HepG2 (cell line): ENCODE results near the gene GNRHR. TPM values are rescaled to one million over a fixed set of nuclear protein-coding genes. Genes with fewer than 3 reads are reported as not detected.

ENCODE experiments used
- ATAC-seq: fragments of 200-7000 bp; cut with Tn5 transposase; 3 replicates; pipeline ENCODE4 v1.9.1; 2020; ENCODE audit warnings: mild to moderate bottlenecking, moderate library complexity
- BruUV-seq: library from RNA; stranded (reverse); fragments of 400-500 nt; replicated peaks from 2 replicates; lab custom pipeline; 2021; lab: Mats Ljungman, UMichigan
- CTCF ChIA-PET: fragments of 300-600 bp; formaldehyde crosslinking; extraction: SDS; loops from one replicate; lab custom pipeline; 2021; ENCODE audit warnings: low total read pairs, inconsistent platforms, low intra/inter-chr PET ratio; lab: Yijun Ruan, JAX
- POLR2A ChIA-PET: fragments of 350-600 bp; sonication (Branson Sonifier 250); formaldehyde crosslinking; loops from one replicate; lab custom pipeline; 2020; ENCODE audit warnings: antibody characterized with exemption, inconsistent platforms; lab: Yijun Ruan, JAX
- DNase-seq: peaks from one replicate; pipeline ENCODE4 v3.0.0-alpha.2; 2015; ENCODE audit warnings: low spot score
- FAIRE-seq: peaks from 3 replicates; lab custom pipeline; 2011; peaks lifted over from hg19 to GRCh38; lab: Jason Lieb, UNC
- H2AFZ ChIP-seq: one replicate; pipeline ENCODE4 v1.6.1; 2011; ENCODE audit warnings: low read length, inconsistent platforms
- H3K27ac ChIP-seq: fragments of 300-600 bp; 3 replicates; pipeline ENCODE4 v1.8.0; 2011; ENCODE audit warnings: mixed run types, mild to moderate bottlenecking, mixed read lengths, low read length, inconsistent platforms; ENCODE audit not compliant: insufficient read depth; ENCODE audit errors: extremely low read length
- H3K27me3 ChIP-seq, 2 experiments: fragments of 200-600 bp in 1 of 2; 2 replicates in 1 of 2; 3 replicates in 1 of 2; pipeline versions ENCODE4 v1.6.0 to v1.8.0; 2011; ENCODE audit warnings: low read length in 2 of 2, mild to moderate bottlenecking in 2 of 2, moderate library complexity in 2 of 2, inconsistent platforms in 1 of 2; ENCODE audit not compliant: insufficient read depth in 2 of 2, control insufficient read depth in 1 of 2
- H3K36me3 ChIP-seq, 2 experiments: fragments of 200-600 bp in 1 of 2; replicated peaks in 1 of 2; 2 replicates in 1 of 2; 3 replicates in 1 of 2; pipeline versions ENCODE4 v1.5.1 to v1.8.0; 2011; ENCODE audit warnings: low read length in 2 of 2, inconsistent platforms in 1 of 2; ENCODE audit not compliant: insufficient read depth in 2 of 2, control insufficient read depth in 1 of 2
- H3K4me1 ChIP-seq: 2 replicates; pipeline ENCODE4 v1.5.1; 2012; ENCODE audit warnings: low read length, inconsistent platforms; ENCODE audit not compliant: insufficient read depth
- H3K4me2 ChIP-seq: 2 replicates; pipeline ENCODE4 v1.6.0; 2011; ENCODE audit warnings: low read depth, low read length, inconsistent platforms
- H3K4me3 ChIP-seq, 3 experiments: fragments of 200-600 bp in 1 of 3; sonication (generic), shearing (Covaris generic) in 1 of 3; replicated peaks in 1 of 3; 2 replicates each; pipeline ENCODE4 v1.5.1; 2011 to 2016; ENCODE audit warnings: low read length in 3 of 3, inconsistent platforms in 2 of 3, low read depth in 2 of 3, mild to moderate bottlenecking in 2 of 3, control low read depth in 1 of 3, mixed read lengths in 1 of 3; ENCODE audit not compliant: insufficient read depth in 1 of 3
- H3K79me2 ChIP-seq: one replicate; pipeline ENCODE4 v1.6.1; 2011; ENCODE audit warnings: low read length, inconsistent platforms; ENCODE audit not compliant: insufficient read depth
- H3K9ac ChIP-seq: 2 replicates; pipeline ENCODE4 v1.6.0; 2011; ENCODE audit warnings: mild to moderate bottlenecking, low read depth, low read length, inconsistent platforms; ENCODE audit not compliant: insufficient read depth
- H3K9me3 ChIP-seq: 2 replicates; pipeline ENCODE4 v1.5.1; 2012; ENCODE audit warnings: mild to moderate bottlenecking, low read length
- H4K20me1 ChIP-seq: 2 replicates; pipeline ENCODE4 v1.6.0; 2011; ENCODE audit warnings: inconsistent platforms, mild to moderate bottlenecking, low read length, moderate library complexity; ENCODE audit not compliant: insufficient read depth
- HNRNPK ChIP-seq: fragments of 200-400 bp; formaldehyde crosslinking; IDR thresholded peaks from 2 replicates; pipeline ENCODE4 v1.6.1; 2018; ENCODE audit warnings: low read length, low read depth, moderate library complexity, mild to moderate bottlenecking; ENCODE audit not compliant: poor library complexity, severe bottlenecking
- NCOA5 ChIP-seq: sonication (generic); formaldehyde crosslinking; IDR thresholded peaks from 2 replicates; pipeline ENCODE4 v1.4.0; 2020; ENCODE audit warnings: missing genetic modification reagents
- PHF21A ChIP-seq: sonication (generic); formaldehyde crosslinking; IDR thresholded peaks from 2 replicates; pipeline ENCODE4 v1.5.0; 2020; ENCODE audit warnings: mild to moderate bottlenecking, missing genetic modification reagents
- SYNCRIP ChIP-seq: fragments of 200-400 bp; formaldehyde crosslinking; IDR thresholded peaks from 2 replicates; pipeline ENCODE4 v1.6.1; 2018; ENCODE audit warnings: mild to moderate bottlenecking, low read depth, low read length; ENCODE audit not compliant: insufficient read depth
- YEATS4 ChIP-seq: sonication (generic); formaldehyde crosslinking; IDR thresholded peaks from 2 replicates; pipeline ENCODE4 v1.4.0; 2020; ENCODE audit warnings: missing genetic modification reagents, borderline replicate concordance
- ZNF562 ChIP-seq: sonication (generic); formaldehyde crosslinking; IDR thresholded peaks from 2 replicates; pipeline ENCODE4 v1.8.0; 2022; ENCODE audit warnings: missing genetic modification reagents, borderline replicate concordance
- WGBS: methylation state at CpG from one replicate; pipeline ENCODE4 v1.1.6; 2017; ENCODE audit warnings: low lambda C conversion rate; 5-methylcytosine and 5-hydroxymethylcytosine counted together
- in situ Hi-C: cut with HindIII; loops from 2 replicates; pipeline ENCODE4 v1.10.0; 2017; ENCODE audit warnings: low pct_unique_long_range_greater_than_20kb; ENCODE audit not compliant: extremely low pct_ligation_motif_present
- intact Hi-C: fragments of 100-400 bp; cut with micrococcal nuclease; formaldehyde crosslinking; loops from one replicate; pipeline ENCODE4 v1.10.0; 2022; ENCODE audit not compliant: unreplicated experiment
- polyA plus RNA-seq, 8 experiments: library from polyadenylated mRNA; depleted of rRNA in 3 of 8; stranded (reverse) in 7 of 8; unstranded in 1 of 8; fragments of >200 nt; fragmentation: Illumina TruSeq in 4 of 8; extraction: Trizol in 4 of 8; gene quantifications; 2 replicates each; pipeline versions ENCODE4 v1.2.1 to v1.2.3, GENCODE V29; 2011 to 2016; ENCODE audit warnings: low read depth in 4 of 8, missing spikeins in 1 of 8, mixed read lengths in 1 of 8; ENCODE audit not compliant: insufficient read depth in 1 of 8
- total RNA-seq, 5 experiments: library from RNA; depleted of rRNA; stranded (reverse); fragments of >200 nt; fragmentation: Illumina TruSeq; extraction: Trizol; gene quantifications; 2 replicates each; pipeline ENCODE4 v1.2.3, GENCODE V29; 2016; ENCODE audit warnings: low read depth in 1 of 5
- TF ChIP-seq, protein P1 (sequence below): sonication (generic); formaldehyde crosslinking; IDR thresholded peaks from 2 replicates; pipeline ENCODE4 v1.4.0; 2020; ENCODE audit warnings: missing genetic modification reagents
- TF ChIP-seq, protein P2 (sequence below): sonication (generic); formaldehyde crosslinking; IDR thresholded peaks from 2 replicates; pipeline ENCODE4 v1.8.1; 2023; ENCODE audit warnings: mild to moderate bottlenecking, missing genetic modification reagents
- TF ChIP-seq, protein P3 (sequence below): sonication (generic); formaldehyde crosslinking; IDR thresholded peaks from 2 replicates; pipeline ENCODE4 v1.4.0; 2020; ENCODE audit warnings: low read depth, missing genetic modification reagents
- TF ChIP-seq, protein P4 (sequence below): sonication (generic); formaldehyde crosslinking; IDR thresholded peaks from 2 replicates; pipeline ENCODE4 v1.9.0; 2021; ENCODE audit warnings: missing genetic modification reagents, mild to moderate bottlenecking, borderline replicate concordance
- TF ChIP-seq, protein P5 (sequence below): sonication (generic); formaldehyde crosslinking; IDR thresholded peaks from 2 replicates; pipeline ENCODE4 v1.4.0; 2020; ENCODE audit warnings: missing genetic modification reagents

The GNRHR gene
- total and polyA plus RNA-seq, 2 of the 13 experiments (the other 11 are each of a cell fraction or from before 2014, with no cell fraction given) = not detected

DNA sequence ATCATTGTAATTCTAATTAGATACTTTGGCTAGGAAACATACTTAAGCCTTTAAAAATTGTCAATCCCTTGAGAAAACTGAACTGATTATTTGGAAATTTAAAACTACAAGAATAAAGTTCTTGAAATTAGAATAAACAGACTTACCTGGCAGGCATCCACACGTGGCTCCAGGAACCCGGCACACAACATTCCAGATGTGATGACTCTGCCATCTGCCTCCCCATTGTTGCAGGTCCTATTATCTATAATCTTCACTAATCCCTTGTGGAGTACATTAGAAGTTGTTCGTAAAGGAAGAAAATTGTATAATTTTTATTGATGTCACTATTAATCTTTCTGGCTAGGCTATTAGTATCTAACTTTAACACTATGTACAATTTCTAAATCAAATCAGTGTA is 16.2 kb upstream of the GNRHR start (continued):
- TF ChIP-seq, protein P1, sequence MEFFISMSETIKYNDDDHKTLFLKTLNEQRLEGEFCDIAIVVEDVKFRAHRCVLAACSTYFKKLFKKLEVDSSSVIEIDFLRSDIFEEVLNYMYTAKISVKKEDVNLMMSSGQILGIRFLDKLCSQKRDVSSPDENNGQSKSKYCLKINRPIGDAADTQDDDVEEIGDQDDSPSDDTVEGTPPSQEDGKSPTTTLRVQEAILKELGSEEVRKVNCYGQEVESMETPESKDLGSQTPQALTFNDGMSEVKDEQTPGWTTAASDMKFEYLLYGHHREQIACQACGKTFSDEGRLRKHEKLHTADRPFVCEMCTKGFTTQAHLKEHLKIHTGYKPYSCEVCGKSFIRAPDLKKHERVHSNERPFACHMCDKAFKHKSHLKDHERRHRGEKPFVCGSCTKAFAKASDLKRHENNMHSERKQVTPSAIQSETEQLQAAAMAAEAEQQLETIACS = no peak
- no peak for TF ChIP-seq ZNF562
- TF ChIP-seq, protein P2, sequence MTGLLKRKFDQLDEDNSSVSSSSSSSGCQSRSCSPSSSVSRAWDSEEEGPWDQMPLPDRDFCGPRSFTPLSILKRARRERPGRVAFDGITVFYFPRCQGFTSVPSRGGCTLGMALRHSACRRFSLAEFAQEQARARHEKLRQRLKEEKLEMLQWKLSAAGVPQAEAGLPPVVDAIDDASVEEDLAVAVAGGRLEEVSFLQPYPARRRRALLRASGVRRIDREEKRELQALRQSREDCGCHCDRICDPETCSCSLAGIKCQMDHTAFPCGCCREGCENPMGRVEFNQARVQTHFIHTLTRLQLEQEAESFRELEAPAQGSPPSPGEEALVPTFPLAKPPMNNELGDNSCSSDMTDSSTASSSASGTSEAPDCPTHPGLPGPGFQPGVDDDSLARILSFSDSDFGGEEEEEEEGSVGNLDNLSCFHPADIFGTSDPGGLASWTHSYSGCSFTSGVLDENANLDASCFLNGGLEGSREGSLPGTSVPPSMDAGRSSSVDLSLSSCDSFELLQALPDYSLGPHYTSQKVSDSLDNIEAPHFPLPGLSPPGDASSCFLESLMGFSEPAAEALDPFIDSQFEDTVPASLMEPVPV (CRISPR knock-in tag) = no peak
- no peak for TF ChIP-seq NCOA5 (CRISPR knock-in tag)

DNA sequence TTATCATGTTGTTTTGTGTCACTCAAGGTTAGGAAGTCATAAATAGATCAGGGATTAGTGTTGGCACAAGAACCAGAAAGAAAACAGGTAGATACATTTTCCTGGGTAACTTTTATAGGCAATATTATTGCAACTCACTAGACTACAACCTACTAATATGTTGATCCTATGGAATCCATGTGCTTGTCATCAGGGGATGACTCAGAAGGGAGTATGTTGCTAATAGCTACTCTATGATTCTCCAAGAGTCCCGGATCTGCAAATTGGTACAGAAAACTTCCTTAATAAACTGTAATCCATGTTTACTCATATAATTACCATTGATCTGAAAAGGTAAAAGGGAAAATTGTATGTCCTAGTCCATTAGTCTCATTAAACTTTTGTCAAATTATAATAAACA is 11.7 kb upstream of the GNRHR start:
- H2AFZ ChIP-seq = no peak overlapping the region
- intact Hi-C loops (no loop called here), in situ Hi-C loops (no loop called here)
- CTCF ChIA-PET = no interaction called here
- DNase-seq (no peak), FAIRE-seq (no peak), ATAC-seq (no peak)
- POLR2A ChIA-PET = no interaction called here
- no TSS peak for BruUV-seq
- 93% methylated on average over 1 of the region's 1 CpG for WGBS
- H3K4me3 ChIP-seq = no peak overlapping the region
- no peaks in the 10 kb centered on the region for H3K27me3 ChIP-seq
- H3K4me2 ChIP-seq = no peak overlapping the region
- TF ChIP-seq, protein P3, sequence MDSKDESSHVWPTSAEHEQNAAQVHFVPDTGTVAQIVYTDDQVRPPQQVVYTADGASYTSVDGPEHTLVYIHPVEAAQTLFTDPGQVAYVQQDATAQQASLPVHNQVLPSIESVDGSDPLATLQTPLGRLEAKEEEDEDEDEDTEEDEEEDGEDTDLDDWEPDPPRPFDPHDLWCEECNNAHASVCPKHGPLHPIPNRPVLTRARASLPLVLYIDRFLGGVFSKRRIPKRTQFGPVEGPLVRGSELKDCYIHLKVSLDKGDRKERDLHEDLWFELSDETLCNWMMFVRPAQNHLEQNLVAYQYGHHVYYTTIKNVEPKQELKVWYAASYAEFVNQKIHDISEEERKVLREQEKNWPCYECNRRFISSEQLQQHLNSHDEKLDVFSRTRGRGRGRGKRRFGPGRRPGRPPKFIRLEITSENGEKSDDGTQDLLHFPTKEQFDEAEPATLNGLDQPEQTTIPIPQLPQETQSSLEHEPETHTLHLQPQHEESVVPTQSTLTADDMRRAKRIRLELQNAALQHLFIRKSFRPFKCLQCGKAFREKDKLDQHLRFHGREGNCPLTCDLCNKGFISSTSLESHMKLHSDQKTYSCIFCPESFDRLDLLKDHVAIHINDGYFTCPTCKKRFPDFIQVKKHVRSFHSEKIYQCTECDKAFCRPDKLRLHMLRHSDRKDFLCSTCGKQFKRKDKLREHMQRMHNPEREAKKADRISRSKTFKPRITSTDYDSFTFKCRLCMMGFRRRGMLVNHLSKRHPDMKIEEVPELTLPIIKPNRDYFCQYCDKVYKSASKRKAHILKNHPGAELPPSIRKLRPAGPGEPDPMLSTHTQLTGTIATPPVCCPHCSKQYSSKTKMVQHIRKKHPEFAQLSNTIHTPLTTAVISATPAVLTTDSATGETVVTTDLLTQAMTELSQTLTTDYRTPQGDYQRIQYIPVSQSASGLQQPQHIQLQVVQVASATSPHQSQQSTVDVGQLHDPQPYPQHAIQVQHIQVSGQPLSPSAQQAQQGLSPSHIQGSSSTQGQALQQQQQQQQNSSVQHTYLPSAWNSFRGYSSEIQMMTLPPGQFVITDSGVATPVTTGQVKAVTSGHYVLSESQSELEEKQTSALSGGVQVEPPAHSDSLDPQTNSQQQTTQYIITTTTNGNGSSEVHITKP = no peak
- TF ChIP-seq YEATS4 (CRISPR knock-in tag) = no peak
- TF ChIP-seq, protein P4, sequence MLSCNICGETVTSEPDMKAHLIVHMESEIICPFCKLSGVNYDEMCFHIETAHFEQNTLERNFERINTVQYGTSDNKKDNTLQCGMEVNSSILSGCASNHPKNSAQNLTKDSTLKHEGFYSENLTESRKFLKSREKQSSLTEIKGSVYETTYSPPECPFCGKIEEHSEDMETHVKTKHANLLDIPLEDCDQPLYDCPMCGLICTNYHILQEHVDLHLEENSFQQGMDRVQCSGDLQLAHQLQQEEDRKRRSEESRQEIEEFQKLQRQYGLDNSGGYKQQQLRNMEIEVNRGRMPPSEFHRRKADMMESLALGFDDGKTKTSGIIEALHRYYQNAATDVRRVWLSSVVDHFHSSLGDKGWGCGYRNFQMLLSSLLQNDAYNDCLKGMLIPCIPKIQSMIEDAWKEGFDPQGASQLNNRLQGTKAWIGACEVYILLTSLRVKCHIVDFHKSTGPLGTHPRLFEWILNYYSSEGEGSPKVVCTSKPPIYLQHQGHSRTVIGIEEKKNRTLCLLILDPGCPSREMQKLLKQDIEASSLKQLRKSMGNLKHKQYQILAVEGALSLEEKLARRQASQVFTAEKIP (CRISPR knock-in tag) = no peak
- TF ChIP-seq, protein P5, sequence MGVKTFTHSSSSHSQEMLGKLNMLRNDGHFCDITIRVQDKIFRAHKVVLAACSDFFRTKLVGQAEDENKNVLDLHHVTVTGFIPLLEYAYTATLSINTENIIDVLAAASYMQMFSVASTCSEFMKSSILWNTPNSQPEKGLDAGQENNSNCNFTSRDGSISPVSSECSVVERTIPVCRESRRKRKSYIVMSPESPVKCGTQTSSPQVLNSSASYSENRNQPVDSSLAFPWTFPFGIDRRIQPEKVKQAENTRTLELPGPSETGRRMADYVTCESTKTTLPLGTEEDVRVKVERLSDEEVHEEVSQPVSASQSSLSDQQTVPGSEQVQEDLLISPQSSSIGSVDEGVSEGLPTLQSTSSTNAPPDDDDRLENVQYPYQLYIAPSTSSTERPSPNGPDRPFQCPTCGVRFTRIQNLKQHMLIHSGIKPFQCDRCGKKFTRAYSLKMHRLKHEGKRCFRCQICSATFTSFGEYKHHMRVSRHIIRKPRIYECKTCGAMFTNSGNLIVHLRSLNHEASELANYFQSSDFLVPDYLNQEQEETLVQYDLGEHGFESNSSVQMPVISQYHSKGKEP (CRISPR knock-in tag) = no peak
- TF ChIP-seq HNRNPK = no peak
- TF ChIP-seq SYNCRIP = no peak
- no peak for TF ChIP-seq PHF21A (CRISPR knock-in tag)
- H4K20me1 ChIP-seq = no peaks in the 10 kb centered on the region
- H3K27ac ChIP-seq = no peak overlapping the region
- H3K36me3 ChIP-seq = no peaks in the 10 kb centered on the region
- no peak overlapping the region for H3K9ac ChIP-seq
- no peaks in the 10 kb centered on the region for H3K79me2 ChIP-seq
- H3K9me3 ChIP-seq = no peaks in the 10 kb centered on the region
- no peaks in the 10 kb centered on the region for H3K4me1 ChIP-seq
